ENCODE data around the gene FEV.

The FEV gene

DNA sequence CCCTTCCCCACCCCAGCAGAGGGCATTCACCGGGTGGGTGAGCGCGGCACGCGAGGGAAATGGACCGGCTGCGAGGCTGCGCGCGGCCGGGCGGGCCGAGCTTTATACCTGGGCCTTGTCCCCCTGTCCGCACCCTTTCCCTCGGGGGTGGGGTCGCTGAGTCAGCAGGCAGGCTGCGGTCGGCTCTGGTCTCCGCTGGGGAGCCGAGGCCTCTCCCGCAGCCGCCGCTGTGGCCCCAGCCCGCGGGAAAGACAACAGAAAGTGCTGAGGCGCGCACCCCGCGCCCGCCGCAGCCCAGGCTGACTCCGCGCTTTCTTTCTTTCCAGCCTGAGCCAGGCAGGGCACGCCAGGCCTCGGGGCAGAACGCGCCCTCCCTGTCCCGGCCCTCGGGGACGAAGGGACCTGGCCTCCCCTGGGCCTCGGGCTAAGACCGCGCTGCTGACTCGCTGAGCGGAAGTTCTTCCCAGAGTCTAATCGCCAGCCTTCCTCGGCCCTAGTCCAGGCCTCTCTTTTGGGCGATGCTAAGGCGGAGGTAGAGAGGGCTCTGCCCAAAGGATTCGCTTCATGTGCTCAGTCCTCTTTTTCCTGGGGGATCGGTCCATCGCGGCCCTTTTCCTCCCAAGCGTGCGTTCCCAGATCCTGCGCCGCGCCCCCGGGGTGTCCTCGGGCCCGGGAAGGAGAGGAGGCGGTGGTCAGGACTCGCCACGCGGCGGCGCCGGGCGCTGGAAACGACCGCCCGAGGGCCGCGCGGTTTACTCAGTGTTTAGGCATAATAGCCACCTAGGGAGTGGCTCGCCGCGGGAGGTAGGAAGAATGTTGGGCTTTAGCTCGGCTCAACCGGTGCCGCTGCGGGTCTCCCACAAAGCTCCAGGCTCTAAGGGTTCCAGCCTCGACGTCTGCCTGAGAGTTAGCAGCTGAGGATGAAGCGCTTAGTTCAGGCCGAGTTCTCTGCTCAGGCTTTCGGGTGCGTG is 8.6 kb upstream of the FEV start, which contains the start of gene CRYBA2:
Gene CRYBA2, minus strand, starts transcription at position 78 of the 971 bp plus-strand sequence. CDS start 246 bp downstream, outside the sequence.
- Mint-ChIP-seq H3K9me3 (no peaks in the 10 kb centered on the region), H3K36me3 (ENCODE audit: low read depth) (no peaks in the 10 kb centered on the region), H3K4me3 (peak within 1 kb of the TSS; percentile 58), H3K27me3 (peaks cover 98% of the 10 kb centered on the region), H3K27ac (no peak within 1 kb of the TSS), H3K4me1 (ENCODE audit: low read depth) (peaks cover 10% of the 10 kb centered on the region)
- intact Hi-C loops (cut with micrococcal nuclease), result no loop called here

GRCh38 chr2:218992703-218993344 is 7.8 kb upstream of the FEV start:
- Mint-ChIP-seq H3K4me3 (no peak overlapping the region), H3K27me3 (peaks cover 97% of the 10 kb centered on the region), H3K27ac (no peak overlapping the region), H3K4me1 (ENCODE audit: low read depth) (peaks cover 10% of the 10 kb centered on the region), H3K36me3 (ENCODE audit: low read depth) (no peaks in the 10 kb centered on the region), H3K9me3 (no peaks in the 10 kb centered on the region)
- intact Hi-C loops (cut with micrococcal nuclease), result no loop called here

- H3K27ac Mint-ChIP-seq, result no peak overlapping the region
- H3K4me1 Mint-ChIP-seq (ENCODE audit: low read depth), result peaks cover 10% of the 10 kb centered on the region
- H3K27me3 Mint-ChIP-seq, result peaks cover 97% of the 10 kb centered on the region
- intact Hi-C loops (cut with micrococcal nuclease), result no loop called here
- no peak overlapping the region for H3K4me3 Mint-ChIP-seq
- no peaks in the 10 kb centered on the region for H3K36me3 Mint-ChIP-seq (ENCODE audit: low read depth)
- H3K9me3 Mint-ChIP-seq, result no peaks in the 10 kb centered on the region
These were observed 7.2 kb upstream of the FEV start for GRCh38 chr2:218992196-218992595.

- Mint-ChIP-seq H3K27me3 (peaks cover 98% of the 10 kb centered on the region), H3K36me3 (ENCODE audit: low read depth) (no peaks in the 10 kb centered on the region), H3K4me1 (ENCODE audit: low read depth) (peaks cover 10% of the 10 kb centered on the region), H3K9me3 (no peaks in the 10 kb centered on the region), H3K4me3 (no peak overlapping the region), H3K27ac (no peak overlapping the region)
- intact Hi-C loops (cut with micrococcal nuclease), result no loop called here
These were observed 6.7 kb upstream of the FEV start for GRCh38 chr2:218991674-218992168.

GRCh38 chr2:218990612-218991011 is 5.6 kb upstream of the FEV start:
- Mint-ChIP-seq H3K27ac (no peak overlapping the region), H3K27me3 (peaks cover 98% of the 10 kb centered on the region), H3K4me1 (ENCODE audit: low read depth) (peaks cover 2% of the 10 kb centered on the region), H3K36me3 (ENCODE audit: low read depth) (no peaks in the 10 kb centered on the region), H3K9me3 (no peaks in the 10 kb centered on the region), H3K4me3 (no peak overlapping the region)
- intact Hi-C loops (cut with micrococcal nuclease), result no loop called here

DNA sequence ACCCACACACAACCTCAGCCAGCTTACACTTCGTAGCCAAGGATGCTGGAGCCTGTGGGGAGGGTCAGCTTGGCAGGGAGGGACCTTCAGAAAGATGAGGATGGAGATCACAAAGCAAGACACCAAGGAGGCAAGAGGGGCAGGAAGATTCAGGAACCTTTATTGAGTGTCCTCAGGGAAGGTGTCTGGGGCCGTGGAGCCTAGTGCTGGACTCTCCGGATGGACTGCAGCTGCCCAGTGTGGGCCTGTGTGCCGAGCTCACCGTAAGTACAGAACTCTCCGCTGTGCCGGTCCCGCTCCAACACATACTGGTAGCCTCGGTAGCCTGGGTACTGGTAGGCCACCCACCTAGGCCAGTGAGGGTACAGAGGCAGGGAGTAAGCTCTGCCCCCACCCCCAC is 5.1 kb upstream of the FEV start:
- no peaks in the 10 kb centered on the region for H3K4me1 Mint-ChIP-seq (ENCODE audit: low read depth)
- H3K9me3 Mint-ChIP-seq, result no peaks in the 10 kb centered on the region
- intact Hi-C loops (cut with micrococcal nuclease), result no loop called here
- no peak overlapping the region for H3K27ac Mint-ChIP-seq
- H3K4me3 Mint-ChIP-seq, result no peak overlapping the region
- peaks cover 96% of the 10 kb centered on the region for H3K27me3 Mint-ChIP-seq
- H3K36me3 Mint-ChIP-seq (ENCODE audit: low read depth), result no peaks in the 10 kb centered on the region

DNA sequence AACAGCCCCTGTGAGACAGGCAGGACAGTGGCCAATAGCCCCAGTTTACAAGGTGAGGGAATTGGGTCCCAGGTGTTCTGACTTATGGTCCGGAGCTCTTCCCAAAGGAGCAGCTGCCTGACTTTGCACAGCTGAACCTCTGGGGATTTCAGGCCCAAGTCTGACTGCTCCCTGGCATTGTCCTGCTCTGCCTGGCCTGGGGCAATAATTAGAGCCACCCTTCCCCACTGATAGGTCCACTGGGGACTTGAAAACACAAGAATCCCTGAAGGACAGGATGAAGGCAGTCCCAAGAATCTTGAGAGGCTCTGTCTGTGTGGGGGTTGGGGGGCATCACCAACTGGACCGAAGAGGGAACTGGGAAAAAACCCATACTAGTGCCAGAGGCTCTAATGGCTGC is 3.7 kb upstream of the FEV start:
- intact Hi-C loops (cut with micrococcal nuclease), result no loop called here
- H3K27me3 Mint-ChIP-seq, result peaks cover 95% of the 10 kb centered on the region

GRCh38 chr2:218988164-218988563 is 3.2 kb upstream of the FEV start:
- no peak overlapping the region for H3K27ac Mint-ChIP-seq
- H3K4me1 Mint-ChIP-seq (ENCODE audit: low read depth), result peaks cover 5% of the 10 kb centered on the region
- H3K36me3 Mint-ChIP-seq (ENCODE audit: low read depth), result no peaks in the 10 kb centered on the region
- H3K27me3 Mint-ChIP-seq, result peaks cover 96% of the 10 kb centered on the region
- no peaks in the 10 kb centered on the region for H3K9me3 Mint-ChIP-seq
- no peak overlapping the region for H3K4me3 Mint-ChIP-seq
- intact Hi-C loops (cut with micrococcal nuclease), result no loop called here

More for the DNA sequence above, 3.7 kb upstream of the FEV start:
- H3K4me3 Mint-ChIP-seq, result no peak overlapping the region
- H3K9me3 Mint-ChIP-seq, result no peaks in the 10 kb centered on the region
- H3K36me3 Mint-ChIP-seq (ENCODE audit: low read depth), result no peaks in the 10 kb centered on the region
- peaks cover 5% of the 10 kb centered on the region for H3K4me1 Mint-ChIP-seq (ENCODE audit: low read depth)
- H3K27ac Mint-ChIP-seq, result no peak overlapping the region

GRCh38 chr2:218986148-218986761 is 1.3 kb upstream of the FEV start:
- Mint-ChIP-seq H3K27me3 (peaks cover 95% of the 10 kb centered on the region), H3K27ac (no peak overlapping the region), H3K36me3 (ENCODE audit: low read depth) (no peaks in the 10 kb centered on the region), H3K9me3 (no peaks in the 10 kb centered on the region), H3K4me1 (ENCODE audit: low read depth) (peaks cover 8% of the 10 kb centered on the region), H3K4me3 (no peak overlapping the region)
- intact Hi-C loops (cut with micrococcal nuclease), result no loop called here

DNA sequence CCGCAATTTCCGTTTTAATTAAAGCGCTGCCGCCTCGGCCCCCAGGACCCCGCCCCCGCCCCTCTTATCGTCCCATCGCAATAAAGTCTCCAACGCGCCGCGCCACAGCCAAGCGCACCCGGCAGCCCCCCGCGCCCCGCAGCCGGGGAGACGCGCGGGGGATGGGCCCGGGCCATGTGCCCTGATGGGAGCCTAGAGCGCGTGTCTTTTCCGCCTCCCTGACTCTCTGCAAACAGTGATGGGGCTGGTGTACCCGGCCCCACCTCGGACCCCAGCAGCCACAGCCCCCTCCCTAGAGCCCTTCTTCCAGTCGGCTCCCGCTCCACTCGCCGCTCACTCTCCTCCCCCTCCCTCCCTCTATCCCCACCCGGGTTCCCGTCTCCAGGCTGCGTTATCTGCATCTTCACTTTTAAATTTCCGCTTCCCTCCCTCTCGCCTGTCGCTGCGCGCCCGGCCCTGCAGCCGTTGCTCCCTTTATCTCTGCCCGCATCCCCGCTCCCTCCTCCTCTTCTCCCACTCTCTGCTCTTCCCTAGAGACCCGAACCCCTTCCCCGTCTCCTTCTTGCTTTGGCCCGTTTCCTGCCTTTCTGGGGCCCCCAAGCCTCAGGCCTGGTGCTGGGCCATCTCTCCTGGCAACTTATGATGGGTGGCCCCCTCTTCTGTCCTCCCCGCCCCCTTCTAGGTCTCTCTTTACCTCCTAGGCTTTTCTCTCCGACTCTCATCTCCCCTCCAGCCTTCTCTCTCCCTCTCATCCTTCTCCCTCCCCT is 524 bp upstream of the FEV start:
- Mint-ChIP-seq H3K27ac (no peak overlapping the region), H3K9me3 (no peaks in the 10 kb centered on the region), H3K4me3 (no peak overlapping the region), H3K4me1 (ENCODE audit: low read depth) (peaks cover 13% of the 10 kb centered on the region), H3K27me3 (peaks cover 94% of the 10 kb centered on the region), H3K36me3 (ENCODE audit: low read depth) (no peaks in the 10 kb centered on the region)
- intact Hi-C loops (cut with micrococcal nuclease), result no loop called here

GRCh38 chr2:218984239-218985020 is 554 bp downstream of the FEV start:
- Mint-ChIP-seq H3K9me3 (no peaks in the 10 kb centered on the region), H3K27me3 (peaks cover 93% of the 10 kb centered on the region), H3K36me3 (ENCODE audit: low read depth) (no peaks in the 10 kb centered on the region), H3K4me1 (ENCODE audit: low read depth) (peaks cover 21% of the 10 kb centered on the region), H3K27ac (no peak overlapping the region), H3K4me3 (no peak overlapping the region)
- intact Hi-C loops (cut with micrococcal nuclease), result no loop called here

DNA sequence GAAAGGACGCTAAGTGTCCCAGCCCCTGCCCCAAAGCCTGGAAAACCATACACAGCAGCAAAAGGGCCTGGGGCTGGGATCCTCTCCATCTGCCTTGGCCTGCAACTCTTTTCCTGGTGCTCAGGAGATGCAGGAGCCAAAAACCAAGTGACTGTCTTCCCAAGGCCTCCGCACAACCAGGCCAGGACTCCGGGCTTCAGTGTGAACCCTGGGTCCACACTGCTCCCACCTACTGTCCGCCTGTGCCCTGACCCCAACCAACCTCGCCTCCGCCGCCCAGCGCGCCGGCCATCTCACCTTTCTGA is 1.1 kb downstream of the FEV start:
- Mint-ChIP-seq H3K27ac (no peak overlapping the region), H3K4me1 (ENCODE audit: low read depth) (peaks cover 21% of the 10 kb centered on the region), H3K4me3 (no peak overlapping the region), H3K27me3 (peaks cover 92% of the 10 kb centered on the region), H3K9me3 (no peaks in the 10 kb centered on the region), H3K36me3 (ENCODE audit: low read depth) (no peaks in the 10 kb centered on the region)
- intact Hi-C loops (cut with micrococcal nuclease), result no loop called here
